Activated naive CD8-positive, alpha-beta T cell treated with anti-CD3 and anti-CD28 coated beads, Interleukin-2, amount 50 U/mL, for 16 hours (primary cell): ENCODE results near the gene SUPT7L.
"Not testable (repeated sequence)": the region's sequence is repeated elsewhere in the genome, so short reads cannot be mapped to it uniquely, and the experiment has no call there.

Source experiments
- DNase-seq: peaks from one replicate; pipeline ENCODE4 v3.0.0-alpha.2; 2020; ENCODE audit warnings: low read depth, low spot score

The SUPT7L gene

GRCh38 chr2:27638709-27639108 lies 24.7 kb downstream of the SUPT7L start:
- no peak for DNase-seq

- DNase-seq, result no peak
Measured at GRCh38 chr2:27638037-27638637, 25.3 kb downstream of the SUPT7L start.

- DNase-seq, result no peak
Measured at GRCh38 chr2:27636766-27637165, 26.6 kb downstream of the SUPT7L start.

GRCh38 chr2:27634291-27634690 lies 29.1 kb downstream of the SUPT7L start:
- no peak for DNase-seq

GRCh38 chr2:27630257-27630656 lies 33.2 kb downstream of the SUPT7L start:
- DNase-seq, result not testable (repeated sequence)

- peak; percentile 88 for DNase-seq
Measured at GRCh38 chr2:27628767-27629709, 34.4 kb downstream of the SUPT7L start, which contains the start of the genes CCDC121 and GPN1. TSS of gene CCDC121 (minus strand) at chr2:27629012. CDS start at chr2:27627799, 1,213 bp downstream. TSS of gene GPN1 (plus strand) at chr2:27629050. CDS start at chr2:27629059, 9 bp downstream.

GRCh38 chr2:27627963-27628766 lies 35.2 kb downstream of the SUPT7L start:
- DNase-seq, result no peak

GRCh38 chr2:27626921-27627320 lies 36.5 kb downstream of the SUPT7L start:
- not testable (repeated sequence) for DNase-seq

GRCh38 chr2:27626323-27626722 lies 37.1 kb downstream of the SUPT7L start:
- DNase-seq, result not testable (repeated sequence)

- DNase-seq, result no peak
Measured at GRCh38 chr2:27624943-27625342, 38.5 kb downstream of the SUPT7L start.

GRCh38 chr2:27622921-27623384 lies 40.5 kb downstream of the SUPT7L start:
- DNase-seq, result no peak

GRCh38 chr2:27621524-27621923 lies 41.9 kb downstream of the SUPT7L start:
- no peak for DNase-seq

GRCh38 chr2:27615316-27615715 lies 48.1 kb downstream of the SUPT7L start:
- no peak for DNase-seq

- DNase-seq, result no peak
Measured at GRCh38 chr2:27613985-27614384, 49.4 kb downstream of the SUPT7L start.

- DNase-seq, result no peak
Measured at GRCh38 chr2:27606611-27607010, 56.8 kb downstream of the SUPT7L start.
